GM12865 (cell line): Measurements from ENCODE around the gene PDE2A.

Experiments
- DNase-seq: peaks from one replicate; pipeline ENCODE4 v3.0.0; 2010; ENCODE audit warnings: low read depth
- H3K4me3 ChIP-seq: 2 replicates; pipeline ENCODE4 v1.5.1; 2011; ENCODE audit warnings: mild to moderate bottlenecking, low read depth, low read length, control low read depth
- TF ChIP-seq, protein P1 (sequence below): IDR thresholded peaks from 2 replicates; pipeline ENCODE4 v1.5.1; 2011; ENCODE audit warnings: low read length, control low read depth, low read depth, inconsistent platforms; ENCODE audit not compliant: insufficient read depth; ENCODE audit errors: missing control alignments

The PDE2A gene

DNA sequence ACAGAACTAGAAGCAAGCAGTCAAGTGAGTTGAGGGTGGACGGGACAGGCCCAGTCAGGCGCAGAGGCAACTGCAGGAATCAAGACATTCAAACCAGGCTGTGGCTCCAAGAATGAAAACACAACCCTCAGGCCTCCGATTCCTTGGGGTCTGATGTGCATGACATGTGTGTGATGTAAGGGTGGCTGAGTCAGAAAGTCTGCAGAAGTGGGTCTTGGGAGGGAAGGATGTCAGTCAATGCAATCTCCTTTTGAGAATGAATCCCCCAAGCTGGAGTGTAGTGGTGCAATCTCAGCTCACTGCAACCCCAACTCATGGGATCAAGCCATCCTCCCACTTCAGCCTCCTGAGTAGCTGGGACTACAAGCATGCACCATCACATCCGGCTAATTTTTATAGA is 15.9 kb upstream of the PDE2A start:
- DNase-seq: no peak
- TF ChIP-seq, protein P1, sequence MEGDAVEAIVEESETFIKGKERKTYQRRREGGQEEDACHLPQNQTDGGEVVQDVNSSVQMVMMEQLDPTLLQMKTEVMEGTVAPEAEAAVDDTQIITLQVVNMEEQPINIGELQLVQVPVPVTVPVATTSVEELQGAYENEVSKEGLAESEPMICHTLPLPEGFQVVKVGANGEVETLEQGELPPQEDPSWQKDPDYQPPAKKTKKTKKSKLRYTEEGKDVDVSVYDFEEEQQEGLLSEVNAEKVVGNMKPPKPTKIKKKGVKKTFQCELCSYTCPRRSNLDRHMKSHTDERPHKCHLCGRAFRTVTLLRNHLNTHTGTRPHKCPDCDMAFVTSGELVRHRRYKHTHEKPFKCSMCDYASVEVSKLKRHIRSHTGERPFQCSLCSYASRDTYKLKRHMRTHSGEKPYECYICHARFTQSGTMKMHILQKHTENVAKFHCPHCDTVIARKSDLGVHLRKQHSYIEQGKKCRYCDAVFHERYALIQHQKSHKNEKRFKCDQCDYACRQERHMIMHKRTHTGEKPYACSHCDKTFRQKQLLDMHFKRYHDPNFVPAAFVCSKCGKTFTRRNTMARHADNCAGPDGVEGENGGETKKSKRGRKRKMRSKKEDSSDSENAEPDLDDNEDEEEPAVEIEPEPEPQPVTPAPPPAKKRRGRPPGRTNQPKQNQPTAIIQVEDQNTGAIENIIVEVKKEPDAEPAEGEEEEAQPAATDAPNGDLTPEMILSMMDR: no peak
- H3K4me3 ChIP-seq: no peak overlapping the region

GRCh38 chr11:72688929-72689328 is 14.7 kb upstream of the PDE2A start:
- TF ChIP-seq, protein P1: no peak
- H3K4me3 ChIP-seq: no peak overlapping the region
- no peak for DNase-seq

DNA sequence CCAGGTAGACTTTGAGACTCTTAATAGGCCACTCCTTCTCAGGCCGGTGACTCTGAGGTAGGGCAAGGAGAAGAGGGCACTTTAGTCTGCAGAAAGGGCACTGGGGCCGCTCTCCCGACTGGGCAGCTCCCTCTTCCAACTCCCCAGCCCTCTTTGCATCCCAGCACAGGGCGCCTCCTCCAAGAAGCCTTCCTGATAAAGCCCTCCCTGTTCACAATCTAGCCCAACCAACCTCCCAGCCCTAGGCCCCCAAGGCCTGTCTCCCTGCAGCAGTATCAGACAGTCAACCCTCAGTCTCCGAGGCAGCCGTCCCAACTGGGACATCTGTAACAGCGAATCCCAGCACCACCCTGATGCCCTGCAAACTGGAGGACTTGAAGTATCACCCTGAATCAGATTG is 14.3 kb upstream of the PDE2A start:
- H3K4me3 ChIP-seq: no peak overlapping the region
- TF ChIP-seq, protein P1: no peak
- no peak for DNase-seq

DNA sequence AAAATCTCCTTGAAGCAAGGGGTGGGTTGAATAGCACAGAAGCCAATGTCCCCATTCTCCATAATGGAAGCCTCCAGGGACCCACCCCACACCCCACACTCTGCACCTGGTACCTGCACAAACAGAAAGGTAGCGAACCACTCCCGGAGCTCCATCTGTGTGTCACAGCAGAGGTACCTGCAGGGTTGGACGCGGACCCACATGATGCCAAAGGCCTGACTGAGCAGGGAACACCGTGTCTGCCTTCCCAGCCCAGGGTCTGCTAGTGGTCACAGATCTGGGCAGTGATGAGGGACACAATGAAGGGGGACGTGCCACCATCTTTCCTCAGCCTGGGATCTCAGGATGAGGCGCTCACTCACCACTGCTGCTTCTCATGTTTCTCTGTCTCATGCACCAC is 13.1 kb upstream of the PDE2A start:
- H3K4me3 ChIP-seq: no peak overlapping the region
- no peak for DNase-seq
- TF ChIP-seq, protein P1: no peak

- TF ChIP-seq, protein P1: no peak
- DNase-seq: no peak
- no peak overlapping the region for H3K4me3 ChIP-seq
Observed at GRCh38 chr11:72686639-72687220, 12.5 kb upstream of the PDE2A start.

GRCh38 chr11:72685560-72686480 is 11.6 kb upstream of the PDE2A start:
- TF ChIP-seq, protein P1: no peak
- H3K4me3 ChIP-seq: no peak overlapping the region
- no peak for DNase-seq
